Heart left ventricle (tissue), 16 donors: ENCODE measurements around the gene CFLAR. TPM values are rescaled to one million over a fixed set of nuclear protein-coding genes. Genes with fewer than 3 reads are reported as not detected.

Experiments used
- ATAC-seq, 4 donors: fragments of 200-7000 bp; cut with Tn5 transposase; one replicate each; pipeline ENCODE4 v1.9.1; 2020 to 2022; ENCODE audit warnings: moderate library complexity in 4 of 4, mild to moderate bottlenecking in 3 of 4, moderate number of reproducible peaks in 1 of 4
- DNase-seq, 5 donors: peaks; one replicate each; pipeline ENCODE4 v3.0.0-alpha.2; 2020
- H3K27ac ChIP-seq, 12 donors: fragments of 200-600 bp; sonication (generic) in 4 of 12; one replicate each; pipeline versions ENCODE4 v1.5.0 to v1.8.0; 2016 to 2022; ENCODE audit warnings: mild to moderate bottlenecking in 2 of 12
- H3K27me3 ChIP-seq, 9 donors: fragments of 200-600 bp; sonication (generic) in 2 of 9; one replicate each; pipeline versions ENCODE4 v1.5.1 to v1.8.0; 2016 to 2022; ENCODE audit warnings: mild to moderate bottlenecking in 3 of 9
- H3K36me3 ChIP-seq, 9 donors: fragments of 200-600 bp; sonication (generic) in 2 of 9; one replicate each; pipeline versions ENCODE4 v1.5.0 to v1.8.0; 2018 to 2022; ENCODE audit warnings: mild to moderate bottlenecking in 2 of 9
- H3K4me1 ChIP-seq, 12 donors: fragments of 200-600 bp; sonication (generic) in 4 of 12; one replicate each; pipeline versions ENCODE4 v1.5.0 to v1.8.0; 2016 to 2022; ENCODE audit warnings: mild to moderate bottlenecking in 3 of 12
- H3K4me3 ChIP-seq, 12 donors: fragments of 200-600 bp; sonication (generic) in 4 of 12; one replicate each; pipeline versions ENCODE4 v1.5.0 to v1.8.0; 2017 to 2022; ENCODE audit warnings: mild to moderate bottlenecking in 9 of 12, moderate library complexity in 4 of 12
- H3K9me3 ChIP-seq, 12 donors: fragments of 200-600 bp; sonication (generic) in 4 of 12; one replicate each; pipeline versions ENCODE4 v1.5.0 to v1.8.0; 2016 to 2022; ENCODE audit warnings: mild to moderate bottlenecking in 1 of 12
- POLR2A ChIP-seq, 2 donors: fragments of 450-650 bp; IDR thresholded peaks; one replicate each; pipeline ENCODE4 v1.6.1; 2017; ENCODE audit warnings: antibody characterized with exemption in 2 of 2, mild to moderate bottlenecking in 2 of 2, moderate library complexity in 2 of 2
- WGBS, 4 donors: extraction: QIAGEN DNeasy Blood & Tissue Kit in 2 of 4; methylation state at CpG; one replicate each; pipeline versions ENCODE4 v1.1.5 to v1.1.7; 2013 to 2018; 5-methylcytosine and 5-hydroxymethylcytosine counted together
- intact Hi-C, 10 donors: fragments of 100-400 bp; cut with DNase I; formaldehyde crosslinking; loops; one replicate each; pipeline versions ENCODE4 v1.11.1 to v1.14.2; 2022
- polyA plus RNA-seq, 2 donors: library from polyadenylated mRNA; stranded (reverse); fragments of 200-250 nt; gene quantifications; one replicate each; pipeline ENCODE4 v1.2.3, GENCODE V29; 2013
- total RNA-seq, 9 donors: library from RNA; depleted of rRNA in 2 of 9; stranded (reverse); fragments of >200 nt in 2 of 9; fragmentation: NEBNext Ultra II Directional in 3 of 9; extraction: Animal tissue kit (Norgen Biotek cat#: 25700) in 3 of 9; gene quantifications; one replicate each; pipeline versions ENCODE4 v1.1.0 to v1.2.4, GENCODE V29; 2016 to 2023
- TF ChIP-seq, protein P1 (sequence below), 12 donors: fragments of 200-600 bp; sonication (generic) in 4 of 12; IDR thresholded peaks; one replicate each; pipeline versions ENCODE4 v1.5.0 to v1.8.0; 2018 to 2022; ENCODE audit warnings: antibody characterized with exemption in 12 of 12, mild to moderate bottlenecking in 5 of 12
- donor health status: ischemic (EF 13 %, LVEDD 7.1; RV severe dilation, severe dysfunction).
- donor health status: healthy with polysubstance abuse.
- donor health status: DM: no; HTN: yes; CAD: no.
- donor health status: DM: no; HTN: no; CAD: no.
- donor health status: ischemic (EF 25% LVEDD 6.9; RV normal size, moderate dysfunction).
- donor health status: ischemic (EF 25% LVEDD 5.7; RV mildly dilated, moderate dysfunction).
- donor health status: healthy.
- donor health status: DM: yes; HTN: yes; CAD: no.
- donor health status: ischemic (EF 35%, LVEDD 5.7; RV mildly dilated, moderate dysfunction).
- donor health status: nonischemic (EF 11% LVEDD 7.7; RV severe dilation, severe dysfunction).
- donor health status: DM: yes; HTN: yes; CAD: no.
- donor health status: PGD.
- donor health status: ischemic (EF 29% LVEDD 5.4; RV normal size, mild dysfunction).
- donor health status: nonischemic (EF 23%, LVEDD 6.1; RV moderate dilation, normal function).

Gene CFLAR
- total and polyA plus RNA-seq, 11 donors = 120 to 279 (median 214) TPM

GRCh38 chr2:201203916-201204654, 88.1 kb downstream of the CFLAR start:
- H3K9me3 ChIP-seq = no peaks in the 10 kb centered on the region
- no peak overlapping the region for H3K4me3 ChIP-seq
- 72 to 83% (median 80%) methylated on average over 5 to 6 of the region's 6 CpGs for WGBS, 4 donors
- no peak overlapping the region for H3K27ac ChIP-seq
- peaks cover 0 to 67% (median 19%) of the 10 kb centered on the region in 9 donors for H3K36me3 ChIP-seq
- intact Hi-C loops = no loop called here
- DNase-seq = peak in 1 of 5 donors; percentile 42
- peaks cover 0 to 11% (median 0%) of the 10 kb centered on the region in 12 donors for H3K4me1 ChIP-seq
- no peak for TF ChIP-seq POLR2A (IDR thresholded peaks at IDR 0.05)
- TF ChIP-seq, protein P1, sequence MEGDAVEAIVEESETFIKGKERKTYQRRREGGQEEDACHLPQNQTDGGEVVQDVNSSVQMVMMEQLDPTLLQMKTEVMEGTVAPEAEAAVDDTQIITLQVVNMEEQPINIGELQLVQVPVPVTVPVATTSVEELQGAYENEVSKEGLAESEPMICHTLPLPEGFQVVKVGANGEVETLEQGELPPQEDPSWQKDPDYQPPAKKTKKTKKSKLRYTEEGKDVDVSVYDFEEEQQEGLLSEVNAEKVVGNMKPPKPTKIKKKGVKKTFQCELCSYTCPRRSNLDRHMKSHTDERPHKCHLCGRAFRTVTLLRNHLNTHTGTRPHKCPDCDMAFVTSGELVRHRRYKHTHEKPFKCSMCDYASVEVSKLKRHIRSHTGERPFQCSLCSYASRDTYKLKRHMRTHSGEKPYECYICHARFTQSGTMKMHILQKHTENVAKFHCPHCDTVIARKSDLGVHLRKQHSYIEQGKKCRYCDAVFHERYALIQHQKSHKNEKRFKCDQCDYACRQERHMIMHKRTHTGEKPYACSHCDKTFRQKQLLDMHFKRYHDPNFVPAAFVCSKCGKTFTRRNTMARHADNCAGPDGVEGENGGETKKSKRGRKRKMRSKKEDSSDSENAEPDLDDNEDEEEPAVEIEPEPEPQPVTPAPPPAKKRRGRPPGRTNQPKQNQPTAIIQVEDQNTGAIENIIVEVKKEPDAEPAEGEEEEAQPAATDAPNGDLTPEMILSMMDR (IDR thresholded peaks at IDR 0.05) = no peak
- H3K27me3 ChIP-seq = no peaks in the 10 kb centered on the region
- ATAC-seq = peak in 3 of 4 donors; percentile 64 to 81 (median 71)

GRCh38 chr2:201204655-201205514, 88.9 kb downstream of the CFLAR start:
- intact Hi-C loops = no loop called here
- Histone ChIP-seq H3K4me3 (no peak overlapping the region), H3K27ac (no peak overlapping the region), H3K27me3 (no peaks in the 10 kb centered on the region), H3K36me3 (peaks cover 0 to 66% (median 16%) of the 10 kb centered on the region in 9 donors), H3K4me1 (peaks cover 0 to 11% (median 0%) of the 10 kb centered on the region in 12 donors), H3K9me3 (no peaks in the 10 kb centered on the region)
- no peak for TF ChIP-seq POLR2A (IDR thresholded peaks at IDR 0.05)
- TF ChIP-seq, protein P1 (IDR thresholded peaks at IDR 0.05) = no peak
- no peak for ATAC-seq
- 91 to 97% (median 94%) methylated on average over 9 of the region's 9 CpGs for WGBS, 4 donors
- no peak for DNase-seq

DNA sequence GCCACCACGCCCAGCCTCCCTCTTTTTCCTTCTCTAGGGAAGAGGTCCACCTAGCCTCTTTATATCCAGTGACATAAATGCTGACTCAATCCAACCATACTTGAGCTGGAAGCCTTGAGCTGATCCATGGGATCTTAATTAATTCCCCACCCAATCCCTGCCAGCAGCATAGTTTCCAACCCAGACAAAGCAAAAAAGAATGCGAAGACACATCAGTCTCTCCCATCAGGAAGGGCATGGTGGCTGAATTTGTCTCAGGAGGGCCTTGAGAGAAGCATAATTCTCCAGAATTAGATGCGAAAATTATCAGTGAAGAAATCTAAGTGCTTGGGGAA, 89.5 kb downstream of the CFLAR start:
- whole genome bisulfite sequencing, 4 donors = 83 to 91% (median 88%) methylated on average over 3 of the region's 3 CpGs
- Histone ChIP-seq H3K36me3 (peaks cover 0 to 66% (median 19%) of the 10 kb centered on the region in 9 donors), H3K27ac (no peak overlapping the region), H3K4me3 (no peak overlapping the region), H3K27me3 (no peaks in the 10 kb centered on the region), H3K4me1 (peaks cover 0 to 11% (median 0%) of the 10 kb centered on the region in 12 donors), H3K9me3 (no peaks in the 10 kb centered on the region)
- TF ChIP-seq, protein P1 (IDR thresholded peaks at IDR 0.05) = no peak
- TF ChIP-seq POLR2A (IDR thresholded peaks at IDR 0.05) = no peak
- ATAC-seq = no peak
- intact Hi-C loops = no loop called here
- no peak for DNase-seq
